B cell (primary cell): ENCODE data around the gene RAB7B.

Experiments
- EZH2 ChIP-seq: IDR thresholded peaks from 2 replicates; pipeline ENCODE4 v1.6.1; 2012; ENCODE audit warnings: borderline replicate concordance, low read depth, mild to moderate bottlenecking, moderate library complexity, low read length; ENCODE audit not compliant: insufficient read depth, poor library complexity, severe bottlenecking
- TF ChIP-seq, protein P1 (sequence below): fragments of 200-600 bp; IDR thresholded peaks from one replicate; pipeline ENCODE4 v1.8.0; 2022; ENCODE audit warnings: antibody characterized with exemption, mild to moderate bottlenecking

DNA sequence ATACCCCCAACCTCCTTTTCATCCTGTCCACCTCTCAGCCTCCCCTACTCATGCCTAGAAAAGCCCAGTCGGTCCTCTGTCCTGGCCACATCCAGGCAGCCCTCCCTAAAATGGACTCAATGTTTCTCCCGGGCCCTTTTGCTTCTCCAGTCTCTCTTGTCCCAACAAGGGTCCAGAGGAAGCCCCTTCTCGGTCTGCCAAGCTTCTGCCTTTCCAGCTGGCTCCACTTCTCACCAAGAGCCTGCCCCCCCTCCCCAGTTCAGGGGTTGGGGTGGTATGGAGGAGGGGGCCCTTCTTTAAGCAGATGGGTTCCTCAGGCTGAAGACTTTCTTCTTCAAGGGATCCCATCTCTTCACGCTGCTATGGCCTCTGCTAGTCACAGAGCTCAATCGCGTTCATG lies 23.9 kb downstream of the RAB7B start:
- TF ChIP-seq, protein P1, sequence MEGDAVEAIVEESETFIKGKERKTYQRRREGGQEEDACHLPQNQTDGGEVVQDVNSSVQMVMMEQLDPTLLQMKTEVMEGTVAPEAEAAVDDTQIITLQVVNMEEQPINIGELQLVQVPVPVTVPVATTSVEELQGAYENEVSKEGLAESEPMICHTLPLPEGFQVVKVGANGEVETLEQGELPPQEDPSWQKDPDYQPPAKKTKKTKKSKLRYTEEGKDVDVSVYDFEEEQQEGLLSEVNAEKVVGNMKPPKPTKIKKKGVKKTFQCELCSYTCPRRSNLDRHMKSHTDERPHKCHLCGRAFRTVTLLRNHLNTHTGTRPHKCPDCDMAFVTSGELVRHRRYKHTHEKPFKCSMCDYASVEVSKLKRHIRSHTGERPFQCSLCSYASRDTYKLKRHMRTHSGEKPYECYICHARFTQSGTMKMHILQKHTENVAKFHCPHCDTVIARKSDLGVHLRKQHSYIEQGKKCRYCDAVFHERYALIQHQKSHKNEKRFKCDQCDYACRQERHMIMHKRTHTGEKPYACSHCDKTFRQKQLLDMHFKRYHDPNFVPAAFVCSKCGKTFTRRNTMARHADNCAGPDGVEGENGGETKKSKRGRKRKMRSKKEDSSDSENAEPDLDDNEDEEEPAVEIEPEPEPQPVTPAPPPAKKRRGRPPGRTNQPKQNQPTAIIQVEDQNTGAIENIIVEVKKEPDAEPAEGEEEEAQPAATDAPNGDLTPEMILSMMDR: no peak
- TF ChIP-seq EZH2: no peak
